Activated CD4-positive, alpha-beta T cell treated with anti-CD3 and anti-CD28 coated beads, Interleukin-2, amount 10 ng/mL, durations not matched to agents 24 days and 14 days (primary cell): ENCODE measurements around the gene NFKBIB. TPM values are rescaled to one million over a fixed set of nuclear protein-coding genes. Genes with fewer than 3 reads are reported as not detected.

Experiments used
- DNase-seq: peaks from one replicate; pipeline ENCODE4 v3.0.0; 2022
- H3K27ac Mint-ChIP-seq: one replicate; pipeline ENCODE4 v1.8.0; 2022; ENCODE audit warnings: mild to moderate bottlenecking, mixed read lengths
- H3K27me3 Mint-ChIP-seq: one replicate; pipeline ENCODE4 v1.8.0; 2022; ENCODE audit warnings: mixed read lengths
- H3K36me3 Mint-ChIP-seq: one replicate; pipeline ENCODE4 v1.8.0; 2022; ENCODE audit warnings: low read depth, mild to moderate bottlenecking, mixed read lengths
- H3K4me1 Mint-ChIP-seq: one replicate; pipeline ENCODE4 v1.8.0; 2021; ENCODE audit warnings: mixed read lengths
- H3K4me3 Mint-ChIP-seq: one replicate; pipeline ENCODE4 v1.8.0; 2022; ENCODE audit warnings: mild to moderate bottlenecking, moderate library complexity, mixed read lengths
- H3K9me3 Mint-ChIP-seq: one replicate; pipeline ENCODE4 v1.8.0; 2021; ENCODE audit warnings: mixed read lengths
- intact Hi-C: fragments of 100-400 bp; cut with micrococcal nuclease; formaldehyde crosslinking; loops from one replicate; pipeline ENCODE4 v1.15.1; 2023
- total RNA-seq: library from RNA; stranded (reverse); gene quantifications from 2 replicates; pipeline ENCODE4 v1.2.3, GENCODE V29; 2022

The NFKBIB gene
- total RNA-seq, 1 donor from 2014 or later, result 89.7 TPM

DNA sequence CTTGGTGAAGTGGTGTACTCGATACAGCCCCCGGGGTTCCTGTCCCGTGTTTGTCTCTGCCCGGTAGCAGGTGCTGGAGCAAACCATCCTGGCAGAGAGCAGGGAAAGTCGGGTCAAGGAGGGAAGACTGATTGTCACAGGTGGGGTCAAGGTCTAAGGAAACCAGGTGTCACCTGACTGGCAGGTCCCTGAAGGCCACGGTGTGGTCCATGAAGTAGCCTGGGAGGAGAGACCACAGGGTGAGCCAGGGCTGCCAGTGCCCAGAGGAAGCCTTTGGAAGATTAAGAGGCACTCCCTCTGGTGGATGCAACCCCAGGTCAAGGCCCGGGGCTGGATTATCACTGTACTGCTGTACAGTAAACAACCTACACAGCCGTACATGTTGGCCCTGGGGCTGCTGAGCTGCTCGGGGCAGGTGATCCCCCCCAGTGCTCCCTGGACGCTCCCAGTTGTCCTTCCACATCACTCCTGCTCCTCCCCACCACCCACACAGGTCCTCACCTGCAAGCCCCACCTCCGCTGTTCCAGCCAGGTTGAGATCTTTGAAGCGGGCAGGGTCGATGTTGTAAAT lies 18.2 kb downstream of the NFKBIB start:
- H3K9me3 Mint-ChIP-seq, result no peaks in the 10 kb centered on the region
- H3K4me1 Mint-ChIP-seq, result peaks cover 3% of the 10 kb centered on the region
- intact Hi-C loops, result no loop called here
- H3K4me3 Mint-ChIP-seq, result no peak overlapping the region
- H3K27ac Mint-ChIP-seq, result no peak overlapping the region
- DNase-seq, result no peak
- H3K36me3 Mint-ChIP-seq, result peaks cover 5% of the 10 kb centered on the region
- H3K27me3 Mint-ChIP-seq, result no peaks in the 10 kb centered on the region

DNA sequence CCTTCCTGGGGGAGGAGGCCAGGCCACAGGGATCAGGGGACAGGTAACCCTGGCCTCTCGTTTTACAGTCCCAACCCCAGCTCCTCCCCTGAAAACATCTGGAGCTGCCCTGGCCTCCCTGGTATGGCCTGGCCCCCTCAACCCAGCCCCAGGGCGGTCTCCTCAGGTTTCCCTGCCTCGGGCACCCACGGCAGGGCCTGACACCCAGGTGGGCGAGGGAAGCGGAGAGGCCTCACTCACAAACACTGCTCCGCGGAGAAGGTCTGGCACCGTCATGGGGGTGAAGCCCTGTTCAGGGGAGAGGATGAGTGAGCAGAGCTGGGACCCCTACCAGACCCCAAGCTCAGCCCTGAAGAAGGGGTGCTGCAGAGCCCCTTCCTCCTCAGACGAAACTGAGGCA lies 18.8 kb downstream of the NFKBIB start:
- intact Hi-C loops, result no loop called here
- Mint-ChIP-seq H3K27me3 (no peaks in the 10 kb centered on the region), H3K4me1 (no peaks in the 10 kb centered on the region), H3K9me3 (no peaks in the 10 kb centered on the region), H3K36me3 (peaks cover 5% of the 10 kb centered on the region), H3K4me3 (no peak overlapping the region), H3K27ac (no peak overlapping the region)
- DNase-seq, result no peak

GRCh38 chr19:38919837-38920601 lies 20.2 kb downstream of the NFKBIB start:
- H3K9me3 Mint-ChIP-seq, result no peaks in the 10 kb centered on the region
- H3K36me3 Mint-ChIP-seq, result peaks cover 10% of the 10 kb centered on the region
- no peak overlapping the region for H3K27ac Mint-ChIP-seq
- no peak overlapping the region for H3K4me3 Mint-ChIP-seq
- intact Hi-C loops, result no loop called here
- H3K4me1 Mint-ChIP-seq, result no peaks in the 10 kb centered on the region
- no peak for DNase-seq
- H3K27me3 Mint-ChIP-seq, result no peaks in the 10 kb centered on the region

- no peaks in the 10 kb centered on the region for H3K27me3 Mint-ChIP-seq
- H3K36me3 Mint-ChIP-seq, result peaks cover 13% of the 10 kb centered on the region
- H3K4me3 Mint-ChIP-seq, result no peak overlapping the region
- no peaks in the 10 kb centered on the region for H3K4me1 Mint-ChIP-seq
- intact Hi-C loops, result no loop called here
- H3K27ac Mint-ChIP-seq, result no peak overlapping the region
- no peak for DNase-seq
- H3K9me3 Mint-ChIP-seq, result no peaks in the 10 kb centered on the region
These were observed 21.0 kb downstream of the NFKBIB start for GRCh38 chr19:38920602-38921419.

DNA sequence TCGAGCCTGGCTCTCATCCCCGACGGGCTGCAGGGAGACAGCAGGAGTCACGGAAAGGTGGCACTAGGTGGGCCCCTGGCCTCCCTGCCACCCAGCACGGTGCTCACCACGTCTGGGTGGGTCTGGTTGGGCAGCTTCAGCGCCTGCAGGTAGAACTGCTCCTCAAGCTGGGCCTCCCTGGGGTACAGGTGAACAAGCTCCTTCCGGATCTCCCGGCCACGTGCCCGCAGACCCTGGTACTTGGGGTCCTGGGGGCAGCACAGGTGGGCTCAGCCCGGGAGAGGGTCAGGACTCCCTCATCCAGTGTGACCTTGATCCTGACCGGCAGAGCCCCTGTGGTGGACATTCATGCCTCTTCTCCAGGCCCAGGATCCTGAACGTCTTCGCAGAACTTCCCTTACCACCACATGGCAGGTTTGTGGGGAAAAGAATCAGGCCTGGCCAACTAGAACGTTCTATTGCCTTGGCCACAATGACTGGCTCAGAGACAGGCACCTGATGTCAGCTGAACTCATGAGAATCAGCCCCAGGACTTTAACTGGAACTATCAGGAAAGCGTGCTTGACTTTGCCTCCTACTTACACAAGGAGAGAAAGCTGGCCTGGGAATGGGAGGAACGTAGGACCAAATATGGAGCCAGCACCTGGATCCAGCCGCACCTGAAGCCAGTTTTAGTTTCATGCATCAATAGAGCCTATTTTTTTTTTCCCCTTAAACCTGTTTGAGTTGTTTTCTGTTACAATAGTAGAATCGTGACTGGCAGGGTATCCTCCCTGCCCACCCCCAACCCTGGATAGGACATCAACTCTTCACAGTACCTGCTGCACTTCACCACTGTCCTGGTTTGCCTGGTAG lies 21.9 kb downstream of the NFKBIB start:
- Mint-ChIP-seq H3K36me3 (peaks cover 13% of the 10 kb centered on the region), H3K4me1 (no peaks in the 10 kb centered on the region), H3K4me3 (no peak overlapping the region), H3K27me3 (no peaks in the 10 kb centered on the region), H3K27ac (no peak overlapping the region), H3K9me3 (no peaks in the 10 kb centered on the region)
- no peak for DNase-seq
- intact Hi-C loops, result no loop called here

DNA sequence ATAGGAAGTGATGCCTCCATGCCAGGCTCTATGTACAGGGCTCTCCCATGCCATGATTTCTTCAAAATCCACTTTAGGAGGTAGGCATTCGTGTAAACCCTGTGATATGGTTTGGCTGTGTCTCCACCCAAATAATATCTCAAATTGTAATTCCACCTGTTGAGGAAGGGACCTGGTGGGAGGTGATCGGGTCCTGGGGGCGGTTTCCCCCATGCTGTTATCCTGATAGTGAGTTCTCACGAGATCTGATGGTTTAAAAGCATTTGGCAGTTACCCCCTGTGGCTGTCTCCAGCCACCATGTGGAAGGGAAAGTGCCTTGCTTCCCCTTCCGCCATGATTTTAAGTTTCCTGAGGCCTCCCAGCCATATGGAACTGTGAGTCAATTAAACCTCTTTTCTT lies 22.7 kb downstream of the NFKBIB start:
- no peak for DNase-seq
- H3K4me1 Mint-ChIP-seq, result no peaks in the 10 kb centered on the region
- H3K36me3 Mint-ChIP-seq, result peaks cover 13% of the 10 kb centered on the region
- H3K4me3 Mint-ChIP-seq, result no peak overlapping the region
- H3K9me3 Mint-ChIP-seq, result no peaks in the 10 kb centered on the region
- H3K27me3 Mint-ChIP-seq, result no peaks in the 10 kb centered on the region
- intact Hi-C loops, result no loop called here
- H3K27ac Mint-ChIP-seq, result no peak overlapping the region

- H3K27ac Mint-ChIP-seq, result no peak overlapping the region
- H3K27me3 Mint-ChIP-seq, result no peaks in the 10 kb centered on the region
- H3K4me1 Mint-ChIP-seq, result peaks cover 10% of the 10 kb centered on the region
These were observed 24.6 kb downstream of the NFKBIB start for GRCh38 chr19:38924388-38924787.

GRCh38 chr19:38928391-38929001 lies 28.7 kb downstream of the NFKBIB start:
- H3K36me3 Mint-ChIP-seq, result peaks cover 29% of the 10 kb centered on the region
- H3K9me3 Mint-ChIP-seq, result no peaks in the 10 kb centered on the region
- H3K27ac Mint-ChIP-seq, result peak overlapping the region; percentile 77
- H3K4me1 Mint-ChIP-seq, result peaks cover 25% of the 10 kb centered on the region
- H3K4me3 Mint-ChIP-seq, result peak overlapping the region; percentile 96
- H3K27me3 Mint-ChIP-seq, result no peaks in the 10 kb centered on the region
- no peak for DNase-seq
- intact Hi-C loops, result no loop called here

More at GRCh38 chr19:38924388-38924787, 24.6 kb downstream of the NFKBIB start:
- intact Hi-C loops, result no loop called here
- Mint-ChIP-seq H3K4me3 (no peak overlapping the region), H3K36me3 (peaks cover 17% of the 10 kb centered on the region), H3K9me3 (no peaks in the 10 kb centered on the region)
- no peak for DNase-seq

DNA sequence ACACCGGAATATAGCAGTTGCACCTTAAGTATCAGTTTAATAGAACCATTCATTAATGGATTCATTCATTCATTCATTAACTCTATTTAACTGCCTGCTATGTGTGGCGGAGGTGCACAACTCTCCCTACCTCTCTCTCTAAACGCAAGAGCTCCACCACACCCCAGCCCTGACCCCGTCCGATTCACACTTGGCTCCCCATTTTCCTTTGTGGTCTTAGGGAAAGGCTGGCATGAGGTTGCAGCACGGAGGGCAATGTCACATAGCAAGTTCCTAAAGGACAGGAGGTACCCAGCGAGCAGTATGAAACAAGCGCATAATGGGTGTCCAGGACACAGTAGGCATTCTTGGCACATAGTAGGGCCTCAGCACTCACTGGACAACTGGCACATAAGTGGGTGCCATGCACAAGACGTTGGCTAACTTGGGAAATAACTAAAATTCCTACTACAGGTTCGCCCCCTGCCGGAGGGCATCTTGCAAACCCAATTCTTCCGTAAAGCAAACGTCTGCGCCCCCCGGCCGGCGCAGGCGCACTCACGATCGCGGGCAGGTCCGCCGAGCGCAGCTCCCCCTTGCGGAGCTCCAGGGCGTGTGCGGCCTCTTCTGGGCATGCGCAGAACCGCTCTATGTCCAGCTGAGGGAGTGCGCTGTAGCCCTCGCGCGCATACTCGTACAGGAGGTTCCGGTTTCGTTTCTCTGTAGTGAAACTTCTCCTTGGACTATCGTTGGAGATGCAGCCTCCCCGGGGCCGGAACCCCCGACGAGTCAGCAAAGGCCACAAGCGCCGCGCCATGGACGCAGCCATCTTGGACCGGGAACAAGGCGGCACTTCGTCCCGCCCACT lies 30.4 kb downstream of the NFKBIB start, which contains the start of gene SARS2:
TSS of gene SARS2 (minus strand) at position 835 of the 847 bp plus-strand sequence. CDS start at position 808, 27 bp downstream.
- intact Hi-C loops, result loop anchor here (1.0 to 5.0 kb wide), 7 partner anchors 31 to 527 kb away; partner anchors contain the start of genes ECH1, FAM98C, MED29 and NFKBIB
- H3K4me3 Mint-ChIP-seq, result peak within 1 kb of the TSS; percentile 96
- H3K27ac Mint-ChIP-seq, result peak within 1 kb of the TSS; percentile 96
- peaks cover 25% of the 10 kb centered on the region for H3K4me1 Mint-ChIP-seq
- H3K9me3 Mint-ChIP-seq, result no peaks in the 10 kb centered on the region
- DNase-seq, result peak; percentile 97
- H3K36me3 Mint-ChIP-seq, result peaks cover 39% of the 10 kb centered on the region
- H3K27me3 Mint-ChIP-seq, result no peaks in the 10 kb centered on the region

DNA sequence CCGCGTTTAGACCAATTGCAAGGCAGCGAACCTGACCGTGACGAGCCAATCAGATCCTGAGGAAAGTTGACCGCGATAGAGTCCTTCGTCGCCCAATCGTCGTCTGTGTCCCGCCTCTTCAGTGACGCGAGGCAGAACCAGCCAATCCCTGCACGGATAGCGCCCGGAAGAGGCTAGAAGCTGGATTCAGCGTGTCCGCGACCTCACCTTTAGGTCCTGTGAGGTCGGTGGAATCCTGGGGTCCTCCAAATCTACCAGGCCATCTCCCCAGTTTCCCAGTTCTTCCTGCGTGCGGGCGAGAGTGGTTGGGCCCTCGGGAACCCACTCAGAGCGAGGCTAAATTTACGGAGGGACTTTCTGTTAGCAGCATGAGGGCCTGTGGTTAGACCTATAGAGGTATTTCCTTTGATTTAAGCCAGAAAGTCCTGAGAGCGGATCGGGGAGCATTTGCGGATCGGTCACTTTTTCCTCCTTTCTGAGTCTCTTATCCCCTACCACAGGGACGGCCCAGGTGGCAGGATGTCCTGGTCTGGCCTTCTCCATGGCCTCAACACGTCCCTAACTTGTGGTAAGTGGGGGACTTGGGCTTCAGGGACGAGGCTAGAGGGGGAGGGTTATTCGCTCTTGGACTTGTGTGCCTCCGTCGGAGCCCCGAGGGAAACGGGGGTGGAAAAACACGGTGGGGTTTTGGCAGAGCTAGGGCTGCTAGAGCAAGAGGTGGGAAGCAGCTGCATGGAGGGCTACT lies 31.2 kb downstream of the NFKBIB start, which contains the start of gene MRPS12:
TSS of gene MRPS12 (plus strand) at position 169 of the 745 bp plus-strand sequence. CDS start at position 520, 351 bp downstream.
- Mint-ChIP-seq H3K36me3 (peaks cover 43% of the 10 kb centered on the region), H3K4me1 (peaks cover 25% of the 10 kb centered on the region), H3K9me3 (peaks cover 3% of the 10 kb centered on the region), H3K27me3 (no peaks in the 10 kb centered on the region), H3K4me3 (peak within 1 kb of the TSS; percentile 96), H3K27ac (peak within 1 kb of the TSS; percentile 96)
- intact Hi-C loops, result loop anchor here (1.0 to 5.0 kb wide), 7 partner anchors 32 to 528 kb away; partner anchors contain the start of genes ECH1, FAM98C, MED29 and NFKBIB
- peak; percentile 99 for DNase-seq

DNA sequence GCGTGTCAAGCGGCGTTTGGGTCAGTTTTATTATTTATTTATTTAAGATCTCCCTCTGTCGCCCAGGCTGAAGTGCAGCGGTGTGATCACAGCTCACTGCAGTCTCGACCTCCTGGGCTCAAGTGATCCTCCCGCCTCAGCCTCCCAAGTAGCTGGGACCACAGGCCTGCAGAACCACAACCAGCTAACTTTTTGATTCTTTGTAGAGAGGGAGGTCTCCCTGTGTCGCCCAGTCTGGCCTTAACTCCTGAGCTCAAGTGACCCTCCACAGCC lies 31.7 kb downstream of the NFKBIB start:
- Mint-ChIP-seq H3K36me3 (peaks cover 47% of the 10 kb centered on the region), H3K27me3 (no peaks in the 10 kb centered on the region), H3K27ac (peak overlapping the region; percentile 96), H3K4me1 (peaks cover 25% of the 10 kb centered on the region), H3K4me3 (peak overlapping the region; percentile 96), H3K9me3 (peaks cover 3% of the 10 kb centered on the region)
- intact Hi-C loops, result loop anchor here (2.0 to 5.0 kb wide), 2 partner anchors 197 to 294 kb away; no protein-coding TSS in a partner anchor
- DNase-seq, result no peak
